Neural progenitor cell (in vitro differentiated cells): ENCODE data around the gene SPSB4. TPM values are rescaled to one million over a fixed set of nuclear protein-coding genes. Genes with fewer than 3 reads are reported as not detected.
"Not testable (repeated sequence)": the region's sequence is repeated elsewhere in the genome, so short reads cannot be mapped to it uniquely, and the experiment has no call there.

ENCODE experiments used
- DNase-seq: peaks from one replicate; pipeline ENCODE4 v3.0.0-alpha.2; 2016; ENCODE audit warnings: low spot score
- H2AFZ ChIP-seq: fragments of 200-600 bp; sonication (generic); replicated peaks from 2 replicates; pipeline ENCODE4 v1.6.1; 2016; ENCODE audit warnings: antibody characterized with exemption
- H3F3A ChIP-seq: fragments of 200-600 bp; sonication (generic); 2 replicates; pipeline ENCODE4 v1.6.1; 2016; ENCODE audit warnings: antibody characterized with exemption, low read depth
- H3K27ac ChIP-seq: fragments of 200-600 bp; sonication (generic); 2 replicates; pipeline ENCODE4 v1.5.1; 2016; ENCODE audit warnings: mild to moderate bottlenecking
- H3K27me3 ChIP-seq: fragments of 200-600 bp; sonication (generic); 2 replicates; pipeline ENCODE4 v1.6.1; 2016; ENCODE audit warnings: mild to moderate bottlenecking, moderate library complexity
- H3K36me3 ChIP-seq: fragments of 200-600 bp; sonication (generic); 2 replicates; pipeline ENCODE4 v1.5.1; 2016
- H3K4me1 ChIP-seq: fragments of 200-600 bp; sonication (generic); 2 replicates; pipeline ENCODE4 v1.6.1; 2016; ENCODE audit warnings: mixed run types
- H3K4me2 ChIP-seq: fragments of 200-600 bp; sonication (generic); 2 replicates; pipeline ENCODE4 v1.6.1; 2016
- H3K4me3 ChIP-seq: fragments of 200-600 bp; sonication (generic); 2 replicates; pipeline ENCODE4 v1.5.1; 2016
- H3K79me2 ChIP-seq: fragments of 200-600 bp; sonication (generic); 2 replicates; pipeline ENCODE4 v1.6.1; 2016; ENCODE audit warnings: low read depth
- H3K9ac ChIP-seq: fragments of 200-600 bp; sonication (generic); 2 replicates; pipeline ENCODE4 v1.6.1; 2016
- H3K9me3 ChIP-seq: fragments of 200-600 bp; sonication (generic); 2 replicates; pipeline ENCODE4 v1.5.1; 2016; ENCODE audit warnings: low read depth
- H4K20me1 ChIP-seq: fragments of 200-600 bp; sonication (generic); 2 replicates; pipeline ENCODE4 v1.6.1; 2016; ENCODE audit warnings: low read depth
- H3K27ac Mint-ChIP-seq: 3 replicates; pipeline ENCODE4 v1.8.0; 2021; ENCODE audit warnings: mixed read lengths
- H3K27me3 Mint-ChIP-seq: 2 replicates; pipeline ENCODE4 v1.8.0; 2022; ENCODE audit warnings: low read depth, mild to moderate bottlenecking, inconsistent platforms, moderate library complexity, mixed read lengths; ENCODE audit not compliant: insufficient read depth
- H3K36me3 Mint-ChIP-seq: 3 replicates; pipeline ENCODE4 v1.8.0; 2021; ENCODE audit warnings: mixed read lengths
- H3K4me1 Mint-ChIP-seq: 3 replicates; pipeline ENCODE4 v1.8.0; 2021; ENCODE audit warnings: mixed read lengths
- H3K4me3 Mint-ChIP-seq: 3 replicates; pipeline ENCODE4 v1.8.0; 2021; ENCODE audit warnings: mild to moderate bottlenecking, moderate library complexity, mixed read lengths
- H3K9me3 Mint-ChIP-seq: 3 replicates; pipeline ENCODE4 v1.8.0; 2020; ENCODE audit warnings: mixed read lengths
- EZH2 ChIP-seq: fragments of 200-600 bp; sonication (generic); IDR thresholded peaks from 2 replicates; pipeline ENCODE4 v1.6.1; 2017; ENCODE audit warnings: antibody characterized with exemption, mild to moderate bottlenecking, moderate library complexity
- EZH2phosphoT487 ChIP-seq: fragments of 200-600 bp; sonication (generic); IDR thresholded peaks from 2 replicates; pipeline ENCODE4 v1.6.1; 2017; ENCODE audit warnings: antibody characterized with exemption
- total RNA-seq: library from RNA; depleted of rRNA; stranded (reverse); fragments of >200 nt; gene quantifications from 2 replicates; pipeline ENCODE4 v1.2.3, GENCODE V29; 2015; ENCODE audit warnings: low replicate concordance
- TF ChIP-seq, protein P1 (sequence below): fragments of 200-600 bp; sonication (generic); IDR thresholded peaks from 2 replicates; pipeline ENCODE4 v1.5.1; 2017; ENCODE audit warnings: antibody characterized with exemption, mild to moderate bottlenecking

SPSB4 gene
- total RNA-seq, 1 donor from 2014 or later = 4.9 TPM

DNA sequence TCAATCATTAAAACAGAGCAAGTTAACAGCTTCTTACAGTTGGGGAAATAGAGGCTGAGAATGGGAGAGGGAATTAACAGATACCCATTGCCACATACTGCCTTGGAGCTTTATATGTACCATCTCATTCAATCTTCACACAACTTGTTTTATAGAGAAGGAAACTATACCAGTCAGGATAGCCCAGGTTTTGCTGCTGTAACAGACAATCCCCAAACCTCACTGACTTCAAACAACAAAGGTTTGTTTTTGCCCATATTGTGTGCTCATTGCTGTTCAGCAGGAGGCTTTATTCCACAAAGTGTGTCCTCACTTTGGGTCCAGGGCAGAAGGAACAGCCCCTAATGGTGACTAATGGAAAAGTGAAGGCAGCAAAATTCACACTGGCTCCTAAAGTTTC, 59.2 kb downstream of the SPSB4 start:
- no peak for DNase-seq
- H3K4me1 Mint-ChIP-seq = peaks cover 22% of the 10 kb centered on the region
- Histone ChIP-seq H3K4me2 (no peak overlapping the region), H3K4me1 (no peaks in the 10 kb centered on the region), H3K36me3 (no peaks in the 10 kb centered on the region), H2AFZ (no peak overlapping the region), H3K9ac (no peak overlapping the region), H3F3A (no peaks in the 10 kb centered on the region), H3K27me3 (no peaks in the 10 kb centered on the region), H3K4me3 (no peak overlapping the region), H3K79me2 (no peaks in the 10 kb centered on the region), H4K20me1 (no peaks in the 10 kb centered on the region), H3K27ac (no peak overlapping the region), H3K9me3 (no peaks in the 10 kb centered on the region)
- peaks cover 3% of the 10 kb centered on the region for H3K27me3 Mint-ChIP-seq
- TF ChIP-seq EZH2phosphoT487 = no peak
- TF ChIP-seq, protein P1, sequence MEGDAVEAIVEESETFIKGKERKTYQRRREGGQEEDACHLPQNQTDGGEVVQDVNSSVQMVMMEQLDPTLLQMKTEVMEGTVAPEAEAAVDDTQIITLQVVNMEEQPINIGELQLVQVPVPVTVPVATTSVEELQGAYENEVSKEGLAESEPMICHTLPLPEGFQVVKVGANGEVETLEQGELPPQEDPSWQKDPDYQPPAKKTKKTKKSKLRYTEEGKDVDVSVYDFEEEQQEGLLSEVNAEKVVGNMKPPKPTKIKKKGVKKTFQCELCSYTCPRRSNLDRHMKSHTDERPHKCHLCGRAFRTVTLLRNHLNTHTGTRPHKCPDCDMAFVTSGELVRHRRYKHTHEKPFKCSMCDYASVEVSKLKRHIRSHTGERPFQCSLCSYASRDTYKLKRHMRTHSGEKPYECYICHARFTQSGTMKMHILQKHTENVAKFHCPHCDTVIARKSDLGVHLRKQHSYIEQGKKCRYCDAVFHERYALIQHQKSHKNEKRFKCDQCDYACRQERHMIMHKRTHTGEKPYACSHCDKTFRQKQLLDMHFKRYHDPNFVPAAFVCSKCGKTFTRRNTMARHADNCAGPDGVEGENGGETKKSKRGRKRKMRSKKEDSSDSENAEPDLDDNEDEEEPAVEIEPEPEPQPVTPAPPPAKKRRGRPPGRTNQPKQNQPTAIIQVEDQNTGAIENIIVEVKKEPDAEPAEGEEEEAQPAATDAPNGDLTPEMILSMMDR = no peak
- TF ChIP-seq EZH2 = no peak
- H3K27ac Mint-ChIP-seq = no peak overlapping the region
- H3K9me3 Mint-ChIP-seq = peaks cover 4% of the 10 kb centered on the region
- H3K4me3 Mint-ChIP-seq = no peak overlapping the region
- H3K36me3 Mint-ChIP-seq = peaks cover 25% of the 10 kb centered on the region

DNA sequence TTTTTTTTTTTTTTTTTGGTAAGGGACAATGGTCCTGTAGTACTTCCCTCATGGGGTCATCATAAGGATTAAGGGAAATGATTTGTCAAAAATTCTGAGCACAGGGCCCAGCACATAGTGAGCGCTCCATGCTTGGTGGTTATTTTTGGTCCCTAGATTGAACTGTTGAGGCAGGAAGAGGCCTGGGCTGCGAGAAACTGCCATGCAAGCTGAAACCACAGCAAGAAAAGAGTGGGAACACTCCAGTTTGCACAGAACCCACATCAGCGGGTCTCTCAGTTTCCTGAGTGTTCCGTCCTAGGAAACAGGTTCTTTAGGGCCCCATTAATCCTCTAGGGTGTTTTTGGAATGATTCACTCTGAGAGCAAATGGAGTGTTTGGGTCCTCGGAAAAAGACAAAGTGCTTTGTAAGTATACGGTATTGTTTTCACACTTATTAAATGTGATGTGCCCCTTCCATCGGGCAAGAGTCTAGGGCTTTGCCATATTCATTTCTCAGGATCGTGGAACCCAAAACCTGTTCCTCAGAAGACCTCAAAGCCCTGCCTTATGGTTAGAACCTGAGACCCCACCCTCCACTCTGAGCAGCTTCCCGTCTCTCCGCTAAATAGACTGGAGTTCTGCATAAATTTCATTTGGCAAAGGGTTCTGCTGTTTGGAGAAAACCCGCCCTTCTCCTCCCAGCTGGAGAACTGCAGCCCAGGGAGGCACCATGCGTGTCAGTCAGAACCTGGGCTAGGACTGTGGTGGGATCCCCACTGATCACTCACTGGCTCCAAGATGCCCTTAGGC, 60.4 kb downstream of the SPSB4 start:
- peaks cover 3% of the 10 kb centered on the region for H3K27me3 Mint-ChIP-seq
- TF ChIP-seq EZH2phosphoT487 = no peak
- TF ChIP-seq EZH2 = no peak
- TF ChIP-seq, protein P1 = no peak
- peaks cover 4% of the 10 kb centered on the region for H3K9me3 Mint-ChIP-seq
- no peak overlapping the region for H3K27ac ChIP-seq
- H3K36me3 ChIP-seq = no peaks in the 10 kb centered on the region
- H3F3A ChIP-seq = no peaks in the 10 kb centered on the region
- no peak overlapping the region for H3K4me2 ChIP-seq
- H3K4me3 Mint-ChIP-seq = no peak overlapping the region
- no peaks in the 10 kb centered on the region for H3K4me1 ChIP-seq
- no peak overlapping the region for H3K27ac Mint-ChIP-seq
- H3K36me3 Mint-ChIP-seq = peaks cover 25% of the 10 kb centered on the region
- H3K27me3 ChIP-seq = no peaks in the 10 kb centered on the region
- peaks cover 15% of the 10 kb centered on the region for H3K4me1 Mint-ChIP-seq
- H2AFZ ChIP-seq = no peak overlapping the region
- no peaks in the 10 kb centered on the region for H3K9me3 ChIP-seq
- no peak for DNase-seq
- H3K9ac ChIP-seq = no peak overlapping the region
- H3K79me2 ChIP-seq = no peaks in the 10 kb centered on the region
- H3K4me3 ChIP-seq = no peak overlapping the region
- no peaks in the 10 kb centered on the region for H4K20me1 ChIP-seq

DNA sequence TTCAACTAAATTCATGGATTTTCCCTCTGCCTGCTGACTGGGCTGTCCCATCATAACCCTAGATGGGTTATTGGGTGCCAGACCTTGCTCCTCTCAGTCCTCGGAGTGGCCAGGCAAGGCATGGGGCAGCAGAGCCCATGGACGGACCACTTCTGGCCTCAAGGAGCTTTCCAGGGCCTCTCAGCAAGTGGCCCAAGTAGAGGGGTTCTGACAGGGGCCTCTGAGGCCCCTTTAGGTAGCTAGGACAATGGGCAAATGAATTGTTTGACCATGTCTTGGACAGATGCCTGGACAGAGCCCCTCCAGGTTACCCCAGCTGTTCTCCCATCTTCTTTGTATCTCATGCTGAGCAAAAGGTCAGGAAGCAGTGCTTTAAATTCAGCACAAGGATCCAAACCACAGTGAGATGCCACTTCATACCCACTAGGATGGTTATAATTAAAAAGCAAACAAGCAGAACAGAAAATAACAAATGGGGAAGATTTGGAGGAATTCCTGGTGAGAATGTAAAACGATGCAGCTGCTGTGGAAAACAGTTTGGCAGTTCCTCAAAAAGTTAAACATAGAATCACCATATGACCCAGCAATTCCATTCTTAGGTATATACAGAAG, 61.6 kb downstream of the SPSB4 start:
- Histone ChIP-seq H3F3A (no peaks in the 10 kb centered on the region), H3K9ac (no peak overlapping the region), H3K36me3 (no peaks in the 10 kb centered on the region), H2AFZ (no peak overlapping the region), H3K79me2 (no peaks in the 10 kb centered on the region), H3K27me3 (no peaks in the 10 kb centered on the region), H3K4me3 (no peak overlapping the region), H3K4me2 (no peak overlapping the region), H4K20me1 (no peaks in the 10 kb centered on the region), H3K27ac (no peak overlapping the region), H3K9me3 (no peaks in the 10 kb centered on the region), H3K4me1 (no peaks in the 10 kb centered on the region)
- TF ChIP-seq EZH2 (no peak), EZH2phosphoT487 (no peak)
- TF ChIP-seq, protein P1 = no peak
- H3K27me3 Mint-ChIP-seq = no peaks in the 10 kb centered on the region
- peaks cover 11% of the 10 kb centered on the region for H3K9me3 Mint-ChIP-seq
- no peak overlapping the region for H3K4me3 Mint-ChIP-seq
- no peak overlapping the region for H3K27ac Mint-ChIP-seq
- DNase-seq = no peak
- peaks cover 28% of the 10 kb centered on the region for H3K36me3 Mint-ChIP-seq
- peaks cover 15% of the 10 kb centered on the region for H3K4me1 Mint-ChIP-seq

DNA sequence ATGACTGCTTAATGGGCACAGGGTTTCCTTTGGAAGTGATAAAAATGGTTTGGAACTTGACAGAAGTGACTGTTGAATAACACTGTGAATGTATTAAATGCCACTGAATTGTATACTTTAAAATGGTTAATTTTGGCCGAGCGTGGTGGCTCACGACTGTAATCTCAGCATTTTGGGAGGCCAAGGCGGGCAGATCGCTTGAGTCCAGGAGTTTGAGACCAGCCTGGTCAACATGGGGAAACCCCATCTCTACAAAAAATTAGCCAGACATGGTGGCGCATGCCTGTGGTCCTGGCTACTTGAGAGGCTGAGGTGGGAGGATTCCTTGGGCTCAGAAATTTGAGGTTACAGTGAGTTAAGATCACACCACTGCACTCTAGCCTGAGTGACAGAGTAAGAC, 62.5 kb downstream of the SPSB4 start:
- H3K4me1 Mint-ChIP-seq, H3K36me3 ChIP-seq, H3K4me3 Mint-ChIP-seq, H4K20me1 ChIP-seq, H3K4me3 ChIP-seq, H3F3A ChIP-seq, H3K4me1 ChIP-seq, H3K4me2 ChIP-seq, H2AFZ ChIP-seq, DNase-seq, H3K9ac ChIP-seq, H3K27me3 Mint-ChIP-seq, H3K27ac ChIP-seq, H3K27me3 ChIP-seq, H3K79me2 ChIP-seq, H3K9me3 ChIP-seq: not testable (repeated sequence)
- Mint-ChIP-seq H3K27ac (peak overlapping the region; percentile 30), H3K36me3 (peaks cover 26% of the 10 kb centered on the region), H3K9me3 (peaks cover 18% of the 10 kb centered on the region)
